H1 (cell line): ENCODE measurements around the gene IFNL1. TPM values are rescaled to one million over a fixed set of nuclear protein-coding genes. Genes with fewer than 3 reads are reported as not detected.
A peak's percentile ranks its signal among the peaks of the same experiment; 100 is the strongest.

Experiments used
- CTCF ChIA-PET: fragments of 300-600 bp; sonication (Branson Sonifier 250); formaldehyde crosslinking; loops from one replicate; lab custom pipeline; 2021; ENCODE audit not compliant: partially characterized antibody; lab: Charles Lee
- POLR2A ChIA-PET: fragments of 300-600 bp; sonication (Branson Sonifier 250); formaldehyde crosslinking; loops from one replicate; lab custom pipeline; 2021; ENCODE audit warnings: inconsistent platforms; ENCODE audit not compliant: partially characterized antibody; lab: Charles Lee
- DNase-seq, 2 experiments: peaks; one replicate each; pipeline versions ENCODE4 v3.0.0 to v3.0.0-alpha.2; 2010 to 2022; ENCODE audit warnings: low spot score in 2 of 2, low read depth in 1 of 2, mixed read lengths in 1 of 2
- FAIRE-seq: peaks from 2 replicates; lab custom pipeline; 2011; peaks lifted over from hg19 to GRCh38; lab: Jason Lieb, UNC
- H2AFZ ChIP-seq: 2 replicates; pipeline ENCODE4 v1.8.1; 2012; ENCODE audit warnings: low read length, inconsistent platforms
- H2AK5ac ChIP-seq: 2 replicates; pipeline ENCODE4 v1.6.1; 2013; ENCODE audit warnings: low read depth, low read length
- H2BK120ac ChIP-seq: replicated peaks from 2 replicates; pipeline ENCODE3; 2013; ENCODE audit warnings: low read depth, low read length, inconsistent platforms
- H2BK12ac ChIP-seq: 2 replicates; pipeline ENCODE4 v1.6.1; 2013; ENCODE audit warnings: low read depth, low read length
- H2BK15ac ChIP-seq: 2 replicates; pipeline ENCODE4 v1.6.1; 2013; ENCODE audit warnings: low read length
- H2BK20ac ChIP-seq: 2 replicates; pipeline ENCODE4 v1.6.1; 2013; ENCODE audit warnings: low read length
- H2BK5ac ChIP-seq: 2 replicates; pipeline ENCODE4 v1.6.1; 2013; ENCODE audit warnings: low read depth, low read length
- H3K14ac ChIP-seq: 2 replicates; pipeline ENCODE4 v1.6.1; 2013; ENCODE audit warnings: inconsistent platforms; ENCODE audit not compliant: insufficient read length
- H3K18ac ChIP-seq: 2 replicates; pipeline ENCODE4 v1.6.1; 2013; ENCODE audit warnings: low read length; ENCODE audit errors: extremely low read depth
- H3K23ac ChIP-seq: 2 replicates; pipeline ENCODE4 v1.6.1; 2013; ENCODE audit warnings: inconsistent platforms; ENCODE audit not compliant: insufficient read length
- H3K23me2 ChIP-seq: 2 replicates; pipeline ENCODE4 v1.6.1; 2013; ENCODE audit warnings: low read depth, low read length
- H3K27ac ChIP-seq: 2 replicates; pipeline ENCODE4 v1.6.1; 2011; ENCODE audit warnings: low read depth, low read length, inconsistent platforms
- H3K27me3 ChIP-seq, 4 experiments: replicated peaks in 1 of 4; 1 replicate in 1 of 4; 2 replicates in 3 of 4; pipeline versions ENCODE4 v1.6.1 to v1.8.1; 2011 to 2013; ENCODE audit warnings: low read length in 3 of 4, mild to moderate bottlenecking in 3 of 4, inconsistent platforms in 2 of 4, mixed read lengths in 2 of 4, moderate library complexity in 1 of 4; ENCODE audit not compliant: control insufficient read depth in 3 of 4, insufficient read depth in 3 of 4; ENCODE audit errors: extremely low read depth in 1 of 4
- H3K36me3 ChIP-seq, 4 experiments: 2 replicates each; pipeline versions ENCODE4 v1.6.1 to v1.8.1; 2011 to 2013; ENCODE audit warnings: mild to moderate bottlenecking in 4 of 4, low read length in 3 of 4, moderate library complexity in 2 of 4, control low read depth in 1 of 4, inconsistent platforms in 1 of 4; ENCODE audit not compliant: insufficient read depth in 4 of 4, control insufficient read depth in 2 of 4
- H3K4ac ChIP-seq: replicated peaks from 2 replicates; pipeline ENCODE3; 2013; ENCODE audit warnings: low read length, low read depth, mixed read lengths, inconsistent platforms; ENCODE audit not compliant: insufficient read length
- H3K4me1 ChIP-seq, 4 experiments: replicated peaks in 1 of 4; 1 replicate in 1 of 4; 2 replicates in 3 of 4; pipeline versions ENCODE4 v1.6.1 to v1.8.1; 2011 to 2013; ENCODE audit warnings: low read length in 3 of 4, inconsistent platforms in 2 of 4, mixed read lengths in 1 of 4; ENCODE audit not compliant: insufficient read depth in 4 of 4, control insufficient read depth in 3 of 4
- H3K4me2 ChIP-seq, 2 experiments: 2 replicates each; pipeline versions ENCODE4 v1.6.1 to v1.8.1; 2011 to 2013; ENCODE audit warnings: low read depth in 2 of 2, low read length in 2 of 2, control low read depth in 1 of 2, inconsistent platforms in 1 of 2, mild to moderate bottlenecking in 1 of 2; ENCODE audit not compliant: insufficient read depth in 1 of 2
- H3K4me3 ChIP-seq, 4 experiments: fragments of 200-600, 300-600 bp in 1 of 4; sonication (generic), shearing (Covaris generic), sonication (Bioruptor Twin) in 1 of 4; 2 replicates each; pipeline versions ENCODE4 v1.5.1 to v1.8.1; 2011 to 2016; ENCODE audit warnings: low read length in 4 of 4, low read depth in 3 of 4, control low read depth in 2 of 4, inconsistent platforms in 2 of 4, mild to moderate bottlenecking in 2 of 4, mixed read lengths in 1 of 4, moderate library complexity in 1 of 4; ENCODE audit not compliant: insufficient read depth in 2 of 4; ENCODE audit errors: extremely low read depth in 1 of 4
- H3K56ac ChIP-seq: replicated peaks from 2 replicates; pipeline ENCODE3; 2013; ENCODE audit warnings: low read depth, mild to moderate bottlenecking, mixed read lengths, low read length, inconsistent platforms; ENCODE audit not compliant: insufficient read length
- H3K79me1 ChIP-seq: 2 replicates; pipeline ENCODE4 v1.6.1; 2013; ENCODE audit warnings: low read depth, low read length, control low read depth
- H3K79me2 ChIP-seq, 2 experiments: 2 replicates each; pipeline versions ENCODE4 v1.6.1 to v1.8.1; 2012 to 2013; ENCODE audit warnings: low read length in 2 of 2, mild to moderate bottlenecking in 2 of 2, inconsistent platforms in 1 of 2; ENCODE audit not compliant: insufficient read depth in 2 of 2, control insufficient read depth in 1 of 2
- H3K9ac ChIP-seq, 4 experiments: replicated peaks in 1 of 4; 1 replicate in 1 of 4; 2 replicates in 3 of 4; pipeline versions ENCODE4 v1.6.1 to v1.8.1; 2011 to 2013; ENCODE audit warnings: low read depth in 3 of 4, low read length in 3 of 4, control low read depth in 2 of 4, mild to moderate bottlenecking in 2 of 4, moderate library complexity in 2 of 4, inconsistent platforms in 1 of 4; ENCODE audit errors: extremely low read depth in 1 of 4
- H3K9me3 ChIP-seq, 2 experiments: 2 replicates each; pipeline versions ENCODE4 v1.6.1 to v1.8.1; 2012 to 2013; ENCODE audit warnings: mild to moderate bottlenecking in 2 of 2, moderate library complexity in 2 of 2, control low read depth in 1 of 2, inconsistent platforms in 1 of 2, low read depth in 1 of 2, low read length in 1 of 2, mixed read lengths in 1 of 2; ENCODE audit not compliant: insufficient read depth in 2 of 2
- H4K20me1 ChIP-seq, 2 experiments: replicated peaks in 1 of 2; 2 replicates each; pipeline versions ENCODE3 to v1.8.1; 2011 to 2013; ENCODE audit warnings: inconsistent platforms in 2 of 2, low read length in 2 of 2, mild to moderate bottlenecking in 1 of 2; ENCODE audit not compliant: insufficient read depth in 2 of 2, control insufficient read depth in 1 of 2
- H4K5ac ChIP-seq: 2 replicates; pipeline ENCODE4 v1.6.1; 2013; ENCODE audit warnings: low read length, low read depth, mixed read lengths, inconsistent platforms; ENCODE audit not compliant: insufficient read length
- H4K8ac ChIP-seq: 2 replicates; pipeline ENCODE4 v1.8.0; 2013; ENCODE audit warnings: mild to moderate bottlenecking, moderate library complexity, low read length, inconsistent platforms; ENCODE audit not compliant: insufficient read depth; ENCODE audit errors: extremely low read depth
- H4K91ac ChIP-seq: replicated peaks from 2 replicates; pipeline ENCODE3; 2013; ENCODE audit warnings: low read length, mixed read lengths, inconsistent platforms; ENCODE audit not compliant: insufficient read length
- BACH1 ChIP-seq: IDR thresholded peaks from 2 replicates; pipeline ENCODE4 v1.6.1; 2012; ENCODE audit warnings: low read length, improper control_type of control experiment
- JUN ChIP-seq: IDR thresholded peaks from 2 replicates; pipeline ENCODE4 v1.6.1; 2011; ENCODE audit warnings: low read depth, mild to moderate bottlenecking, improper control_type of control experiment, low read length
- NRF1 ChIP-seq: IDR thresholded peaks from 2 replicates; pipeline ENCODE4 v1.6.1; 2011; ENCODE audit warnings: mild to moderate bottlenecking, low read depth, low read length, improper control_type of control experiment
- SP1 ChIP-seq: IDR thresholded peaks from 2 replicates; pipeline ENCODE4 v1.6.1; 2011; ENCODE audit warnings: low read depth, low read length
- SP4 ChIP-seq: IDR thresholded peaks from 2 replicates; pipeline ENCODE4 v1.6.1; 2012; ENCODE audit warnings: low read length, inconsistent platforms
- ZNF274 ChIP-seq: IDR thresholded peaks from 2 replicates; pipeline ENCODE4 v1.7.0; 2012; ENCODE audit warnings: low read length, borderline replicate concordance; ENCODE audit errors: extremely low read depth
- WGBS, 2 experiments: shearing (Covaris generic) in 1 of 2; methylation state at CpG; one replicate each; pipeline versions ENCODE4 v1.1.6 to v1.1.7; 2013 to 2015; ENCODE audit warnings: low lambda C conversion rate in 2 of 2, mixed read lengths in 2 of 2, inconsistent platforms in 1 of 2, low coverage in 1 of 2, missing lambda C conversion rate in 1 of 2; ENCODE audit not compliant: insufficient replicate concordance in 2 of 2, insufficient coverage in 1 of 2, insufficient read length in 1 of 2; ENCODE audit errors: extremely low coverage in 1 of 2, missing lambda C conversion rate in 1 of 2; 5-methylcytosine and 5-hydroxymethylcytosine counted together
- polyA plus RNA-seq, 7 experiments: library from polyadenylated mRNA; depleted of rRNA in 3 of 7; stranded (reverse) in 5 of 7; unstranded in 2 of 7; fragments of >200 nt in 5 of 7; fragments of 200-250 nt in 2 of 7; gene quantifications; 1 replicate in 5 of 7; 2 replicates in 1 of 7; 4 replicates in 1 of 7; pipeline versions ENCODE4 v1.2.1 to v1.2.3, GENCODE V29; 2011 to 2013; ENCODE audit warnings: missing spikeins in 2 of 7, mixed read lengths in 2 of 7
- total RNA-seq: library from RNA; stranded (reverse); fragmentation: NEBNext Ultra II Directional; extraction: Animal tissue kit (Norgen Biotek cat#: 25700); gene quantifications from 2 replicates; pipeline ENCODE4 v1.2.1, GENCODE V29; 2021

The IFNL1 gene
- total and polyA plus RNA-seq, 2 of the 8 experiments (the other 6 are each of a cell fraction or from before 2014, with no cell fraction given): not detected

- Histone ChIP-seq H3K9ac (no peak overlapping the region), H4K8ac (no peak overlapping the region), H3K4ac (no peak overlapping the region), H2BK5ac (no peak overlapping the region), H3K27ac (no peak overlapping the region), H3K23ac (no peak overlapping the region), H4K20me1 (peaks cover 0 to 7% of the 10 kb centered on the region in 2 experiments), H3K79me2 (no peaks in the 10 kb centered on the region), H3K36me3 (no peaks in the 10 kb centered on the region), H3K14ac (no peak overlapping the region), H2BK120ac (no peak overlapping the region), H4K5ac (no peak overlapping the region), H2BK20ac (no peak overlapping the region), H3K23me2 (peaks cover 7% of the 10 kb centered on the region; the same call in 1 of the 2 replicates), H3K79me1 (no peaks in the 10 kb centered on the region), H2BK15ac (peak overlapping the region; percentile 31; the same call in 1 of the 2 replicates), H3K27me3 (peaks cover 0 to 14% (median 12%) of the 10 kb centered on the region in 4 experiments; a peak in 4 of 7 replicates), H3K4me2 (peak overlapping the region; percentile 59 to 81), H2BK12ac (0 out of 2 replicates have a peak overlapping the region, but pooled peaks have one; percentile 17), H3K4me3 (peak overlapping the region in 3 of 4 experiments; percentile 23 to 70 (median 47); a peak in 4 of 8 replicates), H2AFZ (peak overlapping the region; percentile 59; the same call in 1 of the 2 replicates), H3K9me3 (no peaks in the 10 kb centered on the region), H4K91ac (no peak overlapping the region), H2AK5ac (no peak overlapping the region), H3K56ac (no peak overlapping the region), H3K4me1 (peaks cover 2 to 8% (median 3%) of the 10 kb centered on the region in 4 experiments; a peak in 5 of 7 replicates), H3K18ac (peak overlapping the region; percentile 78; the same call in 1 of the 2 replicates)
- ChIA-PET CTCF (no interaction called here), POLR2A (no interaction called here)
- 23% methylated on average over 7 of the region's 10 CpGs; no CpG with 5 or more reads in 1 of the 2 experiments for WGBS, 2 experiments
- no peak for DNase-seq
- no peak for FAIRE-seq
- TF ChIP-seq SP4 (no peak), ZNF274 (no peak), NRF1 (no peak), JUN (no peak), SP1 (no peak), BACH1 (no peak)
Observed at GRCh38 chr19:39321117-39321831, 25.1 kb downstream of the IFNL1 start.
